HCT116 (cell line): Measurements from ENCODE around the gene NLRP5. TPM values are rescaled to one million over a fixed set of nuclear protein-coding genes. Genes with fewer than 3 reads are reported as not detected.

Source experiments
- ATAC-seq: fragments of 200-7000 bp; cut with Tn5 transposase; 2 replicates; pipeline ENCODE4 v1.9.1; 2020; ENCODE audit warnings: mild to moderate bottlenecking, moderate library complexity
- Bru-seq: library from RNA; stranded (reverse); fragments of 400-500 nt; gene quantifications from one replicate; lab custom pipeline; 2021; lab: Mats Ljungman, UMichigan
- BruChase-seq, 2 experiments: library from RNA; stranded (reverse); fragments of 400-500 nt; gene quantifications; one replicate each; lab custom pipeline; 2021; lab: Mats Ljungman, UMichigan
- BruUV-seq: library from RNA; stranded (reverse); fragments of 400-500 nt; replicated peaks from 2 replicates; lab custom pipeline; 2021; lab: Mats Ljungman, UMichigan
- CTCF ChIA-PET: fragments of 300-600 bp; sonication (Branson Sonifier 250); formaldehyde crosslinking; loops from one replicate; lab custom pipeline; 2021; ENCODE audit warnings: antibody characterized with exemption; lab: Charles Lee
- POLR2A ChIA-PET: fragments of 300-600, 350-600 bp; sonication (Branson Sonifier 250); formaldehyde crosslinking; loops from one replicate; lab custom pipeline; 2021; ENCODE audit warnings: antibody characterized with exemption; lab: Charles Lee
- RAD21 ChIA-PET, 2 experiments: fragments of 300-600 bp; sonication (Branson Sonifier 250); formaldehyde crosslinking; loops; one replicate each; lab custom pipeline; 2023; ENCODE audit warnings: low total read pairs in 2 of 2; ENCODE audit not compliant: uncharacterized antibody in 2 of 2, unreplicated experiment in 2 of 2, low non-redundant PET in 1 of 2; lab: Charles Lee
- DNase-seq: peaks from one replicate; pipeline ENCODE4 v3.0.0-alpha.2; 2010; ENCODE audit warnings: low read depth, low spot score
- H2AFZ ChIP-seq: fragments of 200-600 bp; shearing (Covaris generic), sonication (generic); 2 replicates; pipeline ENCODE4 v1.6.1; 2017; ENCODE audit warnings: low read depth, mixed run types, mixed read lengths, antibody characterized with exemption, low read length; ENCODE audit not compliant: poor library complexity, severe bottlenecking
- H3K27ac ChIP-seq: 2 replicates; pipeline ENCODE4 v1.5.1; 2012; ENCODE audit warnings: low read depth, low read length
- H3K27me3 ChIP-seq: fragments of 200-600 bp; sonication (generic); 2 replicates; pipeline ENCODE4 v1.6.1; 2016; ENCODE audit warnings: mixed run types, low read length, mixed read lengths; ENCODE audit not compliant: insufficient read depth
- H3K36me3 ChIP-seq, 2 experiments: fragments of 200-500 bp in 1 of 2; fragments of 200-600 bp in 1 of 2; sonication (Bioruptor generic) in 1 of 2; sonication (generic) in 1 of 2; 2 replicates each; pipeline versions ENCODE4 v1.5.1 to v1.6.1; 2014 to 2016; ENCODE audit warnings: low read length in 2 of 2, inconsistent platforms in 1 of 2, mixed read lengths in 1 of 2, mixed run types in 1 of 2; ENCODE audit not compliant: insufficient read depth in 2 of 2, control insufficient read depth in 1 of 2
- H3K4me1 ChIP-seq, 2 experiments: fragments of 200-600 bp in 1 of 2; sonication (generic) in 1 of 2; 2 replicates each; pipeline versions ENCODE4 v1.5.1 to v1.6.1; 2012 to 2017; ENCODE audit warnings: low read length in 2 of 2, inconsistent platforms in 1 of 2, mild to moderate bottlenecking in 1 of 2, mixed read lengths in 1 of 2, mixed run types in 1 of 2, moderate library complexity in 1 of 2; ENCODE audit not compliant: insufficient read depth in 2 of 2, control insufficient read depth in 1 of 2
- H3K4me2 ChIP-seq: fragments of 200-600 bp; sonication (generic); 2 replicates; pipeline ENCODE4 v1.6.1; 2017; ENCODE audit warnings: mixed run types, low read length, mixed read lengths
- H3K4me3 ChIP-seq, 2 experiments: fragments of 200-600 bp in 1 of 2; sonication (generic) in 1 of 2; replicated peaks in 1 of 2; 2 replicates each; pipeline ENCODE4 v1.5.1; 2011 to 2016; ENCODE audit warnings: low read length in 2 of 2, control low read depth in 1 of 2, low read depth in 1 of 2, mild to moderate bottlenecking in 1 of 2, mixed read lengths in 1 of 2, mixed run types in 1 of 2
- H3K79me2 ChIP-seq: fragments of 200-600 bp; sonication (generic); 2 replicates; pipeline ENCODE4 v1.6.1; 2017; ENCODE audit warnings: mild to moderate bottlenecking, mixed run types, low read length, moderate library complexity, mixed read lengths; ENCODE audit not compliant: insufficient read depth
- H3K9ac ChIP-seq: fragments of 200-600 bp; sonication (generic); 2 replicates; pipeline ENCODE4 v1.6.1; 2016; ENCODE audit warnings: low read length, mixed read lengths
- H3K9me2 ChIP-seq: fragments of 200-600 bp; sonication (generic), shearing (Covaris generic); 2 replicates; pipeline ENCODE4 v1.6.1; 2017; ENCODE audit warnings: mixed run types, mild to moderate bottlenecking, moderate library complexity; ENCODE audit not compliant: insufficient read depth
- H3K9me3 ChIP-seq, 2 experiments: fragments of 200-500 bp in 1 of 2; fragments of 200-600 bp in 1 of 2; sonication (Bioruptor generic) in 1 of 2; sonication (generic) in 1 of 2; 2 replicates each; pipeline ENCODE4 v1.6.1; 2014 to 2017; ENCODE audit warnings: low read length in 2 of 2, mixed read lengths in 2 of 2, inconsistent platforms in 1 of 2, low read depth in 1 of 2, mild to moderate bottlenecking in 1 of 2, mixed run types in 1 of 2, moderate library complexity in 1 of 2; ENCODE audit not compliant: control insufficient read depth in 1 of 2, insufficient read depth in 1 of 2
- H4K20me1 ChIP-seq: fragments of 200-600 bp; sonication (generic), shearing (Covaris generic); 2 replicates; pipeline ENCODE4 v1.6.1; 2017; ENCODE audit warnings: mixed run types, mild to moderate bottlenecking, moderate library complexity; ENCODE audit not compliant: insufficient read depth
- intact Hi-C: fragments of 100-400 bp; cut with micrococcal nuclease; formaldehyde crosslinking; loops from 2 replicates; pipeline ENCODE4 v1.10.0; 2022
- long read RNA-seq: library from polyadenylated mRNA; unstranded; transcript quantifications from one replicate; pipeline ENCODE4 v2.0.0, GENCODE V29; 2021; ENCODE audit not compliant: unreplicated experiment
- polyA plus RNA-seq: library from polyadenylated mRNA; unstranded; fragments of >200 nt; gene quantifications from 2 replicates; pipeline ENCODE4 v1.2.1, GENCODE V29; 2012; ENCODE audit warnings: missing spikeins
- total RNA-seq: library from RNA; stranded (reverse); gene quantifications from one replicate; pipeline ENCODE4 v1.2.1, GENCODE V29; 2021; ENCODE audit not compliant: unreplicated experiment
- TF ChIP-seq, protein P1 (sequence below): IDR thresholded peaks from 2 replicates; pipeline ENCODE4 v1.6.1; 2012
- TF ChIP-seq, protein P2 (sequence below): IDR thresholded peaks from 2 replicates; pipeline ENCODE4 v1.6.1; 2011; ENCODE audit warnings: mild to moderate bottlenecking, low read length, moderate library complexity; ENCODE audit not compliant: insufficient replicate concordance; ENCODE audit errors: extremely low read depth
- TF ChIP-seq, protein P3 (sequence below): IDR thresholded peaks from 2 replicates; pipeline ENCODE4 v1.6.1; 2012; ENCODE audit warnings: low read depth

NLRP5 gene
- total RNA-seq (0.30 TPM), Bru-seq, nascent RNA (percentile 5 among the genes with signal in this experiment), BruChase-seq, experiment 1, labeled RNA remaining after a 6-hour chase (percentile 2 among the genes with signal in this experiment), BruChase-seq, experiment 2, labeled RNA remaining after a 2-hour chase (percentile 10 among the genes with signal in this experiment)
- polyA plus RNA-seq, result 0.08 and 0.15 TPM in 2 replicates
- long read RNA-seq, result 0 reads

DNA sequence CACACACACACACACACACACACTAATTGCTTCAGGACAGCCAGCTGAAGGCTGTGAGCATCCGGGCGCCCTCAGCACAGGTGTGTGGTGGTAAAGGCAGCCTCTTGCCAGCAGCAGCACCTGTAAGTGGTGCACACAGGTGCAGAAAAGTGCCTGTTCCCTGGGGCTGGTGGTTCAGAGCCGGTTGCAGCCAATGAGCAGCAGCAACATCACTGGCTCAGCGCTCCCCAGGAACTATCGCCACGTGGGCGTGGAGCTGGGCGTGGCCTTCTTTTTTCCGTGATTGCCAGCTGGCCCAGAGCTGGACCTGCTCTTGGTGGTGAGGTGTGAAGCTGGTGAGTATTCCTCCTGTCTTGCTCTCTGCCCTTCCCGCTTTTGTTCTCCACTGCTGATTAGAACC, at the start of gene NLRP5:
TSS of gene NLRP5 (plus strand) at position 289 of the 400 bp plus-strand sequence.
- TF ChIP-seq, protein P1, sequence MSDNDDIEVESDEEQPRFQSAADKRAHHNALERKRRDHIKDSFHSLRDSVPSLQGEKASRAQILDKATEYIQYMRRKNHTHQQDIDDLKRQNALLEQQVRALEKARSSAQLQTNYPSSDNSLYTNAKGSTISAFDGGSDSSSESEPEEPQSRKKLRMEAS, result peak; percentile 47
- TF ChIP-seq, protein P2, sequence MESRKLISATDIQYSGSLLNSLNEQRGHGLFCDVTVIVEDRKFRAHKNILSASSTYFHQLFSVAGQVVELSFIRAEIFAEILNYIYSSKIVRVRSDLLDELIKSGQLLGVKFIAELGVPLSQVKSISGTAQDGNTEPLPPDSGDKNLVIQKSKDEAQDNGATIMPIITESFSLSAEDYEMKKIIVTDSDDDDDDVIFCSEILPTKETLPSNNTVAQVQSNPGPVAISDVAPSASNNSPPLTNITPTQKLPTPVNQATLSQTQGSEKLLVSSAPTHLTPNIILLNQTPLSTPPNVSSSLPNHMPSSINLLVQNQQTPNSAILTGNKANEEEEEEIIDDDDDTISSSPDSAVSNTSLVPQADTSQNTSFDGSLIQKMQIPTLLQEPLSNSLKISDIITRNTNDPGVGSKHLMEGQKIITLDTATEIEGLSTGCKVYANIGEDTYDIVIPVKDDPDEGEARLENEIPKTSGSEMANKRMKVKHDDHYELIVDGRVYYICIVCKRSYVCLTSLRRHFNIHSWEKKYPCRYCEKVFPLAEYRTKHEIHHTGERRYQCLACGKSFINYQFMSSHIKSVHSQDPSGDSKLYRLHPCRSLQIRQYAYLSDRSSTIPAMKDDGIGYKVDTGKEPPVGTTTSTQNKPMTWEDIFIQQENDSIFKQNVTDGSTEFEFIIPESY, result no peak
- TF ChIP-seq, protein P3, sequence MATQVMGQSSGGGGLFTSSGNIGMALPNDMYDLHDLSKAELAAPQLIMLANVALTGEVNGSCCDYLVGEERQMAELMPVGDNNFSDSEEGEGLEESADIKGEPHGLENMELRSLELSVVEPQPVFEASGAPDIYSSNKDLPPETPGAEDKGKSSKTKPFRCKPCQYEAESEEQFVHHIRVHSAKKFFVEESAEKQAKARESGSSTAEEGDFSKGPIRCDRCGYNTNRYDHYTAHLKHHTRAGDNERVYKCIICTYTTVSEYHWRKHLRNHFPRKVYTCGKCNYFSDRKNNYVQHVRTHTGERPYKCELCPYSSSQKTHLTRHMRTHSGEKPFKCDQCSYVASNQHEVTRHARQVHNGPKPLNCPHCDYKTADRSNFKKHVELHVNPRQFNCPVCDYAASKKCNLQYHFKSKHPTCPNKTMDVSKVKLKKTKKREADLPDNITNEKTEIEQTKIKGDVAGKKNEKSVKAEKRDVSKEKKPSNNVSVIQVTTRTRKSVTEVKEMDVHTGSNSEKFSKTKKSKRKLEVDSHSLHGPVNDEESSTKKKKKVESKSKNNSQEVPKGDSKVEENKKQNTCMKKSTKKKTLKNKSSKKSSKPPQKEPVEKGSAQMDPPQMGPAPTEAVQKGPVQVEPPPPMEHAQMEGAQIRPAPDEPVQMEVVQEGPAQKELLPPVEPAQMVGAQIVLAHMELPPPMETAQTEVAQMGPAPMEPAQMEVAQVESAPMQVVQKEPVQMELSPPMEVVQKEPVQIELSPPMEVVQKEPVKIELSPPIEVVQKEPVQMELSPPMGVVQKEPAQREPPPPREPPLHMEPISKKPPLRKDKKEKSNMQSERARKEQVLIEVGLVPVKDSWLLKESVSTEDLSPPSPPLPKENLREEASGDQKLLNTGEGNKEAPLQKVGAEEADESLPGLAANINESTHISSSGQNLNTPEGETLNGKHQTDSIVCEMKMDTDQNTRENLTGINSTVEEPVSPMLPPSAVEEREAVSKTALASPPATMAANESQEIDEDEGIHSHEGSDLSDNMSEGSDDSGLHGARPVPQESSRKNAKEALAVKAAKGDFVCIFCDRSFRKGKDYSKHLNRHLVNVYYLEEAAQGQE, result no peak
- H3K9me3 ChIP-seq, result no peaks in the 10 kb centered on the region
- H3K36me3 ChIP-seq, result no peaks in the 10 kb centered on the region
- no peak within 1 kb of the TSS for H3K4me3 ChIP-seq
- ChIA-PET POLR2A (no interaction called here), CTCF (no interaction called here), RAD21 (no interaction called here)
- H3K9me2 ChIP-seq, result no peaks in the 10 kb centered on the region
- H3K4me1 ChIP-seq, result no peaks in the 10 kb centered on the region
- no peaks in the 10 kb centered on the region for H4K20me1 ChIP-seq
- H2AFZ ChIP-seq, result no peak within 1 kb of the TSS
- H3K4me2 ChIP-seq, result no peak within 1 kb of the TSS; the same call in 1 of the 2 replicates
- H3K27me3 ChIP-seq, result 0 out of 2 replicates have a peak, but pooled peaks cover 5% of the 10 kb centered on the region
- no peak within 1 kb of the TSS for H3K9ac ChIP-seq
- no peak within 1 kb of the TSS for H3K27ac ChIP-seq
- no TSS peak for BruUV-seq
- intact Hi-C loops, result no loop called here
- peak; percentile 87 for ATAC-seq
- no peaks in the 10 kb centered on the region for H3K79me2 ChIP-seq
- DNase-seq, result peak; percentile 7
